Activated CD4-positive, alpha-beta T cell treated with anti-CD3 and anti-CD28 coated beads, Interleukin-2, amount 50 U/mL, for 1 hour (primary cell): Measurements from ENCODE around the gene PHF13.
"Not testable (repeated sequence)": the region's sequence is repeated elsewhere in the genome, so short reads cannot be mapped to it uniquely, and the experiment has no call there.

Experiments used
- DNase-seq: peaks from one replicate; pipeline ENCODE4 v3.0.0-alpha.2; 2020

PHF13 gene

DNA sequence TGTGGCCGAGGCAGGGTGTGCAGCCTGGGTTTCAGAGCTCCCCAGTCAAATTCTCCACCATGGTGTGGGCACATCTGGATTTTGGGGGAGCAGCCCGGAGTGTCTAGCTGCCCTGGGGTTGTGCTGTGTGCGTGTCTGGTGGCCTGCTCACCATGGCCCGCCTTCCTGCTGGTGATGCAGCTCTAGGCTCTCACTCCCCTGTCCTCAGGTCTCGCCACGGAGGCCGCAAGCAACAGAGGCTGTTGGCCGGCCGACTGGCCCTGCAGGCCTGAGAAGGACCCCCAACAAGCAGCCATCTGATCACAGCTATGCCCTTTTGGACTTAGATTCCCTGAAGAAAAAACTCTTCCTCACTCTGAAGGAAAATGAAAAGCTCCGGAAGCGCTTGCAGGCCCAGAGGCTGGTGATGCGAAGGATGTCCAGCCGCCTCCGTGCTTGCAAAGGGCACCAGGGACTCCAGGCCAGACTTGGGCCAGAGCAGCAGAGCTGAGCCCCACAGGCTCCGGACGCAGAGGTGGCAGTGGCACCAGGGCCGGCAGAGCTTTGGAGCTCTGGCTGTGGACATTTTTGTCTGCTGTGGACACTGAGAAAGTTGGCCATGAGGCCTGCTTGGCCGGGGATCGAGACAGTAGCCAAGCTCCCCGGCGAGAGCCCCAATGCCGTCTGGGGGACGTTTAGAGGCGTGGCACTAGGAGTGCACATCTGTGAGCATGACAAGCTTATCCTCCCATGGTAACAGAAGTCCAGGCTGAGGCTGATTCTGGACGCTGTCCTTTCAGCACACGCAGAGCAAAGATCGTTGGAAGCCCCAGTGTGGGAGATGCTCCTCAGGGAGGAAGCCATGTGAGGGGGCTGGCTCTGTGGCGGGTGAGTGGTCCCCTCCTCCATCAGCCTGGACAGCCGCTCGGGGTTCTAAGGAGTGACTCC, 19.3 kb downstream of the PHF13 start:
- no peak for DNase-seq

DNA sequence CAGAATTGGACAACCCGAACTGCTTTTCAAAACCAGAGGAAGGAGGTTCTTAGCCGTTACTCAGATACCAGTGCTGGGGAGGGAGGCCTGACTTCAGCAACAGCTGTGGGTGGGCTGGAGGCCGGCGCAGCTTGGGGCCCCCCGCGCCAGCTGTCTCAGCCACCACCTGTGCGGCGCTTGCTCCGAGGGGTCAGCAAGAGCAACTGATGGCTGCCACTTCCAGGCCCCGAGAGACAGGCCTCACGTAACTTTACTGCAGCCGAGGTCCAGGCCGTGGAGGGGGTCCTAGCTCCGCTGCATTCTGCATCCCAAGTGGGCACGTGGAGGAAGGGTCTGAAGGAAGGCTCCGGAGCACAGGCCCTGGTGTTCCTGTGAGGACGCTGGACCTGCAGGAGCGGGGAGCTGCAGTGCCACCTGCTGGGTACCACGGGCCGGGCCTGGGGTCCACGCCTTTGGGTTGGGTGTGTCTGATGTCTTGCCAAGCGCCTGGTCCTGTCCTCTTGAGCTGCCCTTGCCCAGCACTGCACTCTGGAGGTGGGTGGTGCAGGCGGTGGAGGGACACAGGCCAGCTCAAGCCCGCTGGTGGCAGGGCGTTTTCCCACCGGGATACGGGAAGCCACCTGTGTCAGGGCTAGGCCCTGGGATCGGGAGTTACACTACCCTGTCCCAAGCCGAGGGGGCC, 21.0 kb downstream of the PHF13 start:
- peak; percentile 43 for DNase-seq

- DNase-seq, result no peak
Observed at GRCh38 chr1:6635161-6635909, 21.8 kb downstream of the PHF13 start.

GRCh38 chr1:6635910-6636760, 22.6 kb downstream of the PHF13 start:
- DNase-seq, result no peak

DNA sequence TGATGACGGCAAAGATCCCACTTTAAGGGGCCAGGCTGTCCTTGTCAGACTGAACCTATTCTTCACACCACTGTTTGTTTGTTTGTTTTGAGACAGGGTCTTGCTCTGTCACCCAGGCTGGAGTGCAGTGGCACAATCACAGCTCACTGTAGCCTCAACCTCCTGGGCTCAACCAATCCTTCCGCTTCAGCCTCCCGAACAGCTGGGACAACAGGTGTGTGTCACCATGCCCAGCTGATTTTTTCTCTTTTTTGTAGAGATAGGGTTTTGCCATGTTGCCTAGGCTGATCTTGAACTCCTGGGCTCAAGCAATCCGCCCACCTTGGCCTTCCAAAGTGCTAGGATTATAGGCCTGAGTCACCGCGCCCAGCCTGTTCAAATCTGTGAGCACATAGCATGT, 23.2 kb downstream of the PHF13 start:
- not testable (repeated sequence) for DNase-seq

GRCh38 chr1:6637770-6638169, 24.2 kb downstream of the PHF13 start:
- no peak for DNase-seq

GRCh38 chr1:6638226-6638625, 24.7 kb downstream of the PHF13 start:
- no peak for DNase-seq

DNA sequence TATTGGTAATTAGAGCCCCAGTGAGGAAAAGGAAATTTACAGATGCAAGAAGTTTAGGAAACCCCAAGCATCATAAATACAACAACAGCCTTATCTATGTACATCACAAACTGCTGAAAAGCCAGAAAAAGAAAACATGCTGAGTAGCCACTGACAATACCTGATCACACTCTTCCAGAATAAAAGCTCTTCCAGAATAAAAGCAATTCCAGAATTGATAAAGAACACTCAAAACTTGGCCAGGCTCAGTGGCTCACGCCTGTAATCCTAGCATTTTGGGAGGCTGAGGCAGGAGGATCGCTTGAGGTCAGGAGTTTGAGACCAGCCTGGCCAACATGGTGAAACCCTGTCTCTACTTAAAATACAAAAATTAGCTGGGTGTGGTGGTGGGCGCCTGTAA, 27.3 kb downstream of the PHF13 start:
- not testable (repeated sequence) for DNase-seq

GRCh38 chr1:6645018-6645417, 31.5 kb downstream of the PHF13 start:
- no peak for DNase-seq

- peak; percentile 18 for DNase-seq
Observed at GRCh38 chr1:6646499-6647148, 33.1 kb downstream of the PHF13 start.

DNA sequence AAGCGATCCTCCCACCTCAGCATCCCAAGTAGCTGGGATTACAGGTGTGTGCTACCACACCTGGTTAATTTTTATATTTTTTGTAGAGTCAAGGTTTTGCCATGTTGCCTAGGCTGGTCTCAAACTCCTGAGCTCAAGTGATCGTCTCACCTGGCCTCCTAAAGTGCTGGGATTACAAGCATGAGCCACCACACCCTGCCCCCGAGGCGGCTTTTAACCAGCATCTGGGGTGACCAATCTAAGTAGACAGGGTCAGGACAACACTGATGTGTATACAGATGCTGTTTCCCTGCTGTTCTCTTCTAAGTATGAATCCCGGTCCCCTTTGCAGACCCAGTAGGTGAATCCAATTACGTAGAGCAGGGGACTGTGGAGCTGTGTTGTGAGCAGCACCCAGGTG, 35.0 kb downstream of the PHF13 start:
- DNase-seq, result no peak

- DNase-seq, result no peak
Observed at GRCh38 chr1:6651909-6652308, 38.4 kb downstream of the PHF13 start.

DNA sequence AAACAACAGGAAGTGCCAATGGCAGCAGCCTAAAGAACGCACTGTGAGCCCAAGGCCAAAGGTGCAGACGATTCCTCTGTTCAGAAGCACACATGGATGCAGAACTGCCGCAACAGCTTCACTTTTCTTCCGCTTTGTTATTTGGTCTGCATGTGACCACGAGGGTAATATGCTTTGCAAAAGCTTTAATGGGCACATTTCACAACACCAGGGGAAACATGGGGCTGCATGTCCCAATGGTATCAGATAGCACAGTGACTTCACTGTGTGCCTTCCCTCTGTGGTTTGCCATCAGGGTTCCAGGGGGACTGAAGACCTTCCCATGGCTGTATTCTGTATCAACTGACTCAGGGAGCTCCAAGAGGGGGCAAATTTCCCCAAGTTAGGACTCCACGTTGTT, 39.5 kb downstream of the PHF13 start:
- DNase-seq, result no peak

- DNase-seq, result no peak
Observed at GRCh38 chr1:6653436-6654290, 40.1 kb downstream of the PHF13 start.

DNA sequence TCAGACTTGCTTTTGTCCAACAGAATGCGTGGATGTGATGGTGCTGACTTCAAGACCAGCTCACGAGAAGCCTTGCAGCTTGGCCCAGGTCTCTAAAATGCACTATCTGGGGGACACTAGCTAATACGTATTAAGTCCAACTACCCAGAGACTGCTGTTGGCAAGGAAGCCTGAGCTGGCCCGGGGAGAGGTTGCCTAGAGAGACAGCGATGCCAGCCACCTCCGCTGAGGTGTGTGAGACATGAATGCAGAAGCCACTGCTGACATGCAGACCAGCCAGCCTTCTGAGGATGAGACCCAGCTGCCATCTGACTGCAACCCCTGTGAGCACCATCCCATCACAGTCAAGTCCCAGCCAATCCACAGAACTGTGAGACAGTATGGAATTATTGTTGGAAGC, 43.6 kb downstream of the PHF13 start:
- no peak for DNase-seq

GRCh38 chr1:6658359-6659060, 45.0 kb downstream of the PHF13 start:
- no peak for DNase-seq

- no peak for DNase-seq
Observed at GRCh38 chr1:6660415-6661049, 47.0 kb downstream of the PHF13 start.

- DNase-seq, result not testable (repeated sequence)
Observed at GRCh38 chr1:6662468-6662867, 48.9 kb downstream of the PHF13 start.

DNA sequence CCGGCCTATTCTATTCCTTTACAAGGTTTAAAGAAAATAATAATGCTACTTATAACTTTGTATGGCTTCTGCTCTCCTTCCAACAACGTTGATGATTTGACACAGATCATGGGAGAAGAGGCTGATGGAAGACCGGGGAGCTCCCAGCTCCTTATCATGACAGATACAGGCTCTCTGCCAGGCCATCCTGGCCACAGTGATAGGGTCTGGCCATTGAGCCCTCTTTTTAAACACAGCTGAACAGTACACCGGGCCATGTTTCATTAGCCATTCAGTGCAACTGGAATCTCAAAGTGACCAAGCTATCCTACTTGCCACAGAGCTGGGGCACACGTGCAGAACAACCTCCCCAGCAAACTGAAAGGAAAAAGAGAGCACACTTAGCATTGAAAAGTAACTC, 53.2 kb downstream of the PHF13 start:
- no peak for DNase-seq

GRCh38 chr1:6667139-6667538, 53.6 kb downstream of the PHF13 start:
- DNase-seq, result no peak
